Measurements from ENCODE around the gene NKX1-1. TPM values are rescaled to one million over a fixed set of nuclear protein-coding genes. Genes with fewer than 3 reads are reported as not detected.

NKX1-1 gene
- total and polyA plus RNA-seq, 9 of the 15 experiments (the other 6 are each of a cell fraction or from before 2014, with no cell fraction given): not detected

DNA sequence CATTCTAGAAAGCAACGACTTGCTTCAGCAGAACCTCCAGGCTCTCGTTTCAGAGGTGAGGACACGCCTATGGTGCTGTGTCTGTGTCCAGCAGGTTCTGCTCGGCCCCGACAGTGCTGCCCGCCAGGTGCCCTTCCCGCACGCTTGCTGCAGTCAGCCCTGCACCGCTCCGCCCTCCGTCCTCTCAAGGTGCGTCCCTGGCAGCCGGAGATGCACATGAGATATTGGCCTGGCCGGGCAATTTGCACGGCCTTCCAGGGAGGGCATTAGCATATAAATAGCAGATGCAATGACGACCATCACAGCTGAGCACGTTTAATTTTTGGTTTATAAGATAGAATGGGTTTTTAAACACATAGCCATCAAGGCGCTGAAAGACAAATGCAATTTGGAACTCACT is 44.8 kb downstream of the NKX1-1 start (continued):
- TF ChIP-seq, protein P1, sequence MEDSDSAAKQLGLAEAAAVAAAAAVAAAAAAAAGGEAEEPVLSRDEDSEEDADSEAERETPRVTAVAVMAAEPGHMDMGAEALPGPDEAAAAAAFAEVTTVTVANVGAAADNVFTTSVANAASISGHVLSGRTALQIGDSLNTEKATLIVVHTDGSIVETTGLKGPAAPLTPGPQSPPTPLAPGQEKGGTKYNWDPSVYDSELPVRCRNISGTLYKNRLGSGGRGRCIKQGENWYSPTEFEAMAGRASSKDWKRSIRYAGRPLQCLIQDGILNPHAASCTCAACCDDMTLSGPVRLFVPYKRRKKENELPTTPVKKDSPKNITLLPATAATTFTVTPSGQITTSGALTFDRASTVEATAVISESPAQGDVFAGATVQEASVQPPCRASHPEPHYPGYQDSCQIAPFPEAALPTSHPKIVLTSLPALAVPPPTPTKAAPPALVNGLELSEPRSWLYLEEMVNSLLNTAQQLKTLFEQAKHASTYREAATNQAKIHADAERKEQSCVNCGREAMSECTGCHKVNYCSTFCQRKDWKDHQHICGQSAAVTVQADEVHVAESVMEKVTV (CRISPR knock-in tag; IDR thresholded peaks at IDR 0.05): no peak
- TF ChIP-seq, protein P2, sequence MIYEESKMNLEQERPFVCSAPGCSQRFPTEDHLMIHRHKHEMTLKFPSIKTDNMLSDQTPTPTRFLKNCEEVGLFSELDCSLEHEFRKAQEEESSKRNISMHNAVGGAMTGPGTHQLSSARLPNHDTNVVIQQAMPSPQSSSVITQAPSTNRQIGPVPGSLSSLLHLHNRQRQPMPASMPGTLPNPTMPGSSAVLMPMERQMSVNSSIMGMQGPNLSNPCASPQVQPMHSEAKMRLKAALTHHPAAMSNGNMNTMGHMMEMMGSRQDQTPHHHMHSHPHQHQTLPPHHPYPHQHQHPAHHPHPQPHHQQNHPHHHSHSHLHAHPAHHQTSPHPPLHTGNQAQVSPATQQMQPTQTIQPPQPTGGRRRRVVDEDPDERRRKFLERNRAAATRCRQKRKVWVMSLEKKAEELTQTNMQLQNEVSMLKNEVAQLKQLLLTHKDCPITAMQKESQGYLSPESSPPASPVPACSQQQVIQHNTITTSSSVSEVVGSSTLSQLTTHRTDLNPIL (CRISPR knock-in tag; IDR thresholded peaks at IDR 0.05): no peak

DNA sequence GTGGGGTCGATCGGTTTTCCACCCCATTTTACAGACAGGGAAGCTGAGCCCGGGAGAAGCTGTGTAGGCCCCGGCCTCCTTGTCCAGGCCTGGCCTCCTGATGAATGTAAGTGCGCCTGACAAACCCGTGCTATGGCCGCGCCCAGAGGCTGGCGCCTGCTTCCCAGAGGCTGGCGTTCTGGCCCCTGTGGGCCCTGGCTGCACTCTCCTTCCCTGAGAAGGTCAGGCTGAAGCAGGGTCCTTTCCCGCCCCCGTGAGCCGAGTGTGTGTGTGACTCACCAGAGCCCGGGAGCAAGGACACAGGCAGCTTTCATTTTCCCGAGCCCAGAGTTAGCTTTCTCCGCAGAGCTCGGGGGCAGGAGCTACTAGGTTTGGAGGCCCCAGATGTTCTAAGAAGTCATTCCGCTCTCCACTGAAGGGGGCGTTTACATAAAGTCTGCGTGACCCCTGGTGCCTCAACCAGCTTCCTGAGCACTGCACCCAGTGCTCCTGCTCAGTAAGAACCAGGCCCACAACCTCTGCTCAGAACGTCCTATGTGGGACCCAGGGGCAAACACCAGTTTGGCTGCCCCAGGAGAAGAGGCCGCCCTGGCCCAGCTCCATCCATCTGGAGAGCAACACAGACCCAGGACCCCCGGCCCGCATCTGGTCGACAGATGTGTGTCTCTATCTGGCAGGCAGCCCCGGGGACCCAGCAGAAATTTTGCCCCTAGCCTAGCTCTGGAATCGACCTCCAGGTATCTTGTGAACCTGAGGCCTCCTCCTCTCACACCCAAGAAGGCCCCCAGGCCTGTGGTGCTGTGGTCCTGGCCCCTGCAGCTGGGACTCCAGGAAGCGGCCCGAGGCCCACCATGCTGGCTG is 45.6 kb downstream of the NKX1-1 start:
- no TSS peak for BruUV-seq (replicated peaks)
- H3K9ac ChIP-seq (ENCODE audit: insufficient read depth in 1 of 2, low read depth in 2 of 2, low read length in 2 of 2): peak overlapping the region in 1 of 2 experiments; percentile 7; a peak in 1 of 4 replicates
- no peak overlapping the region for H3K27ac ChIP-seq (ENCODE audit: extremely low read depth, low read depth, low read length)
- H4K20me1 ChIP-seq (replicated peaks; ENCODE audit: control insufficient read depth, insufficient read depth, low read length): peaks cover 4% of the 10 kb centered on the region; the same call in 1 of the 2 replicates
- ChIA-PET CTCF (ENCODE audit: low intra/inter-chr PET ratio) (no interaction called here), POLR2A (interaction anchor here (1.0 to 1.4 kb wide), 2 partner anchors 15 to 29 kb away, joined by 3 read pairs; no protein-coding TSS in a partner anchor)
- no peak overlapping the region for H2AFZ ChIP-seq (ENCODE audit: low read depth, low read length)
- H3K79me2 ChIP-seq (ENCODE audit: control insufficient read depth, insufficient read depth, low read length): no peaks in the 10 kb centered on the region
- H3K4me3 ChIP-seq: no peak overlapping the region
- H3K9me1 ChIP-seq (ENCODE audit: control insufficient read depth, insufficient read depth, low read length): peaks cover 5% of the 10 kb centered on the region
- no peaks in the 10 kb centered on the region for H3K9me3 ChIP-seq (replicated peaks; ENCODE audit: control insufficient read depth, insufficient read depth, low read depth, low read length)
- no peak overlapping the region for H3K4me2 ChIP-seq (ENCODE audit: insufficient read depth, low read length)
- in situ Hi-C loops (cut with MboI): no loop called here
- FAIRE-seq: no peak
- peaks cover 14% of the 10 kb centered on the region; the same call in 2 of the 3 replicates for H3K36me3 ChIP-seq (ENCODE audit: control insufficient read depth, insufficient read depth, low read length)
- peaks cover 0 to 40% of the 10 kb centered on the region in 2 experiments; a peak in 2 of 5 replicates for H3K4me1 ChIP-seq (replicated peaks in 1 of 2; ENCODE audit: control insufficient read depth in 2 of 2, insufficient read depth in 2 of 2, low read length in 2 of 2)
- TF ChIP-seq, protein P3, sequence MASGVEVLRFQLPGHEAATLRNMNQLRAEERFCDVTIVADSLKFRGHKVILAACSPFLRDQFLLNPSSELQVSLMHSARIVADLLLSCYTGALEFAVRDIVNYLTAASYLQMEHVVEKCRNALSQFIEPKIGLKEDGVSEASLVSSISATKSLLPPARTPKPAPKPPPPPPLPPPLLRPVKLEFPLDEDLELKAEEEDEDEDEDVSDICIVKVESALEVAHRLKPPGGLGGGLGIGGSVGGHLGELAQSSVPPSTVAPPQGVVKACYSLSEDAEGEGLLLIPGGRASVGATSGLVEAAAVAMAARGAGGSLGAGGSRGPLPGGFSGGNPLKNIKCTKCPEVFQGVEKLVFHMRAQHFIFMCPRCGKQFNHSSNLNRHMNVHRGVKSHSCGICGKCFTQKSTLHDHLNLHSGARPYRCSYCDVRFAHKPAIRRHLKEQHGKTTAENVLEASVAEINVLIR (CRISPR knock-in tag; IDR thresholded peaks at IDR 0.05): no peak
- TF ChIP-seq CAMTA2 (CRISPR knock-in tag; conservative IDR thresholded peaks at IDR 0.05): no peak
- TF ChIP-seq EGR1 (conservative IDR thresholded peaks at IDR 0.05): peak; percentile 40; the same call in 1 of the 2 replicates
- TF ChIP-seq SAFB (IDR thresholded peaks at IDR 0.05; ENCODE audit: borderline replicate concordance, low read depth, low read length): no peak
- intact Hi-C loops (cut with micrococcal nuclease): no loop called here
- no peaks in the 10 kb centered on the region for H3K27me3 ChIP-seq (ENCODE audit: control insufficient read depth in 2 of 2, insufficient read depth in 2 of 2, low read length in 2 of 2)
- 85% methylated on average over 16 of the region's 29 CpGs for WGBS (ENCODE audit: insufficient coverage, low coverage, missing lambda C conversion rate)
- DNase-seq (ENCODE audit: extremely low read depth in 1 of 4, low spot score in 3 of 4): no peak
- ATAC-seq: no peak

All from K562 (cell line).